ENCODE measurements around the gene ST6GAL1.
A peak's percentile ranks its signal among the peaks of the same experiment; 100 is the strongest.
"Not testable (repeated sequence)": the region's sequence is repeated elsewhere in the genome, so short reads cannot be mapped to it uniquely, and the experiment has no call there.

ST6GAL1 gene

DNA sequence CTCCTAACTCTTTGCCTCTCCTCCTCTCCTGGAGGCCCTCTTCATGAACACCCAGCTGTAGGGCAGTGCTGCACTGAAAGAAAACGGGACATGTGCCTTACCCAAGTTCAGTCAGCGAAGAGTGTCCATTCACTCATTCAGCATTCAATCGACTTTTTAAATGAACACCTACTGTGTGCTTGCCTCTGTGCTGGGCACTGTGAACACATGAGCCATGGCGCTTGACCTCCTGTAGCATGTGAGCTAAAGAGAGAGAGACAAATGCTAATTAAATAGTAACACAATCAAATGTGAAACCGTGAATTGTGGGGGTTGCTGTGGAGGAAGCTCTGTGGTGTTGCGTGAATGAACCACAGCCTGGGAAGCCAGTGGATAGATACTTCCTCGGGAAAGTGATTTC is 43.4 kb downstream of the ST6GAL1 start:
- no peak for DNase-seq

DNA sequence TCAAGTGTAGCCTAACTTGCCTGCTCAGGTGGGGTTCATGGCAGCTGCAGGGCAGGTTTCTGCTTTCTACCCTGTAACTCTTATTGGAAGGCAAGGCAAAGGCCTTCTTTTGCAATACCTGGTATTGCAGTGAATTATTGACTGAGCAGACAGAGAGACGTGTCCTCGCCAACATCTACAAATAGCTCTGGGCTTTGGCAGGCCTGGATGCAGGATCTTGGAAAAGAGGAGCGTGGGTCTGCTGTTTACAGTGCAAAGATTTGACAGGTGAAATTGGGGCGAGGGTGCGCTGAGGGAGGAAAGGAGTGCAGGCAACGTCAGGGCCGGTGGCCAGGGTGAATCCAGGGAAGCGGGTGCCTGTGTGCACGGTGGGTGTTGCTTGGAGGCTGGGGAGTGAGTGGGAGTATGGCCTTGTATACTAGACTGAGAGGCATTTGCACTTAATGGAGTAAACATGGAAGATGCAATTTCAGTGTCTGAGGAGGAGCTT is 44.5 kb downstream of the ST6GAL1 start:
- no peak for DNase-seq

GRCh38 chr3:186975726-186976125 is 45.4 kb downstream of the ST6GAL1 start:
- no peak for DNase-seq

GRCh38 chr3:186976837-186977750 is 46.8 kb downstream of the ST6GAL1 start:
- DNase-seq, result peak; percentile 95

DNA sequence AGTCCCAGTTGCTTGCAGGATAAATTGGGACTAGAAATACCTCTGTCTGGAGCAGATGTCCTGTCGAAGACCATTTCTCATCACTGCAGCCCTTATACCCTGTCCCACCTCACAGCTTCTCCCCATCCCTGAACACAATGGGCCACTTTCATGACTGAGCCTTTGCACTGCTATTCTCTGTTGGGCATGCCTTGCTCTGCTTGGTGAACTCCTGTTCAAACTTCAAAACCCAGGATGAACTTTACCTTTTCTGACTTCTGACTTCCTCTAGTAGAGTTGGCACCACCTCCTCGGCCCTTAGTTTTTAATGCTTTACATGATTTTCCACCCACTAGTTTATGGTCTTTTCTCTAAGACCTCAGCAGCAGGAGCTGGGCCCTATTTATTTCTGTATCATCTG is 48.4 kb downstream of the ST6GAL1 start:
- no peak for DNase-seq

GRCh38 chr3:186979852-186980251 is 49.5 kb downstream of the ST6GAL1 start:
- no peak for DNase-seq

DNA sequence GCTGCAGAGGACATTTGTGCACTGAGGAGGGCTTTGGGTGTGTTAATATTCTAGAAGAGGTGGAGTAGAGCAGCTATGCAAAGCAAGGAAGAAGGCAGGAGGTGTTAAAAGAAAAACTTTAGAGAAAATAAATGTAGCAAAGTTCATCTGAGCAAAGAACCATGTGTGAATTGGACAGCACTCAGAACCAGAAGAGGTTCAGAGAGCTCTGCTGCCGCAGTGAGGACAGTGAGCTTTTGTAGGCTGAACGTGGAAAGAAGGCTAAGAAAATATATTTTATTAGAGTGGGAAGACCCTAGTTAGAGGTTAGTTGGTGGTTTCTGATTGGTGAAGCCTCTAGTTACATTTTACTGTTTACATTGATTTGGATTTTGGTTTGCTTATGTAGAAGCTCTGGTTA is 50.7 kb downstream of the ST6GAL1 start:
- DNase-seq, result no peak

DNA sequence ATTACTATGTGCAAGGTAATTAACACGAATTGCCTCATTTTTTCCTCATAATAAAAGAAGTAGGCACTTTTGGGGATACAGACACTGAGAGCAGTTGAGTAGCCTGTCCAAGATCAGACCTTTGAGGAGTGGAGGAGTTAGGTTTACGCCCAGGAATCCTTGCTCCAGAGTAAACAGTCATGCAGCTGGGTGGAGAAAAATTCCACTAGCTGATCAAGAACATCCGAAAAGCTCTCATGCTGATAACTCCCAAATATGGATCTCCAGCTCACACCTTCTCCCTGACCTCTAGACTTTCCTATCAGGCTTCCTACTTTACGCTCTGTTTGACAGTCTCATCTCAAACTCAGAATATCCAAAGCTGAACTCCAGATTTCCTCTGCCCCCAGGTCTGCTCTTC is 53.3 kb downstream of the ST6GAL1 start:
- DNase-seq, result no peak

DNA sequence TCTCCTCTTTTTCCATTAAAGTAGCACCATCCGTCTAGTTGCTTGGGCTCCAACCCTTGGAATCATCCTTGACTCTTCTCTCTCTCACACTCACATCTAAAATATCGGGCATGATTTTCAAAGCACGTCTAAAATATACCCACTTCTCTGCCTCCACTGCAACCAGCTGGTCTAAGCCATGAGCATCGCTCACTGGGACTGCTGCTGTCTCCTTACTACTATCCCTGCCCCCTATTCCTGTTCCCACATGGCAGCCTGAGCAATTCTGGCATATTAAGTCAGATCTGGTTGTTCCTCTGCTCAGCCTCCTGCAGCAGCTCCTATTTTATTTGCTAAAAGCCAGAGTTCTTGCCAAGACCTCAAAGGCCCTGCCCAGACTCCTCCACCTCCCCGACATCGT is 53.7 kb downstream of the ST6GAL1 start:
- no peak for DNase-seq

DNA sequence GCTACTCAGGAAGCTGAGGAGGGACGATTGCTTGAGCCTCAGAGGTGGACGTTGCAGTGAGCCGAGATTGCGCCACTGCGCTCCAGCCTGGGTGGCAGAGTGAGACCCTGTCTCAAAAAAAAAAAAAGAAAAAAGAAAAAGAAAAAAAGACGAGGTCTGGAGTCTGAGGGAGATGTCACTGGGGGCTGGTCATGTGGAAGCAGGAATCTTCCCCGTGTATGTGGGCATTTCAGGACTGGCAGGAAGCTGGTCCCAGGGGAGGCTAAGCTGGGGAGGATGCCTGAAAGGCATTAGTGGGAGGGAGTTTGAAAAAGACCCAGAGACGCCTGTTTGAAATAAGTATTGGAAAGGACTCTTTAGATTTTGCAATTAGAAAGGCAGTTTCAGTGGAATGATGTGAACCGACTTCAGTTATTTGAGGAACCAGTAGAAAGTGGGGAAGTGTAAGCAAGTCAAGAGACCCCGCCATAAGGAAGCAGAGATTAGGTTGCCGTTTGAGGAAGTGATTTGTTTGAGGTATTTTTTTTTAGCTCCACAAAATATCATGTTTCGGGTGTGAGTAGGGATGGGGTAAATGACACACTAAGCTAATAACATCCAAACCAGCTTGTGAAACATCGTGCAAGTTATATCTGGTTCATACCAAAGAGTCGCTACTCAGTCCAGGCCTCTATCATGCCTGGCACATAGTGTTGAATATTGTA is 55.5 kb downstream of the ST6GAL1 start:
- DNase-seq, result peak; percentile 26

- no peak for DNase-seq
Measured at GRCh38 chr3:186986406-186986805, 56.1 kb downstream of the ST6GAL1 start.

- no peak for DNase-seq
Measured at GRCh38 chr3:186986816-186987215, 56.5 kb downstream of the ST6GAL1 start.

DNA sequence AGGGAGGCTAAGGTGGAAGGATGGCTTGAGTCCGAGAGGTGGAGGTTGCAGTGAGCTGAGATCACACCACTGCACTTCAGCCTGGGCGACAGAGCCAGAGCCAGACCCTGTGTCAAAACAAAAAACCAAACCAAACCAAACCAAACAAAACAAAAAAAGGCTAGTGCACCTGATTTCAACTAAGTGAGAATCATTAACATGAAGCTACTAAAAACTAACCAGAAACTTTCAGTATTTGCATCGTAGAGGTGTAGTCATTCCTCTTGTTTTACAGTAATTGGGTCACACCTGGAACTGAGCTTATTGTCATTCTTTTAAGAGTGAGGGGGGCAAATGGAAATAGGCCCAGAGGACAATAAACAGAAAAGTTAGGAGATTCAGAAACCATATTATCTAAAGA is 58.5 kb downstream of the ST6GAL1 start:
- no peak for DNase-seq

GRCh38 chr3:186989429-186989828 is 59.1 kb downstream of the ST6GAL1 start:
- no peak for DNase-seq

- no peak for DNase-seq
Measured at GRCh38 chr3:186990277-186990676, 60.0 kb downstream of the ST6GAL1 start.

GRCh38 chr3:186990878-186991308 is 60.6 kb downstream of the ST6GAL1 start:
- DNase-seq, result no peak

DNA sequence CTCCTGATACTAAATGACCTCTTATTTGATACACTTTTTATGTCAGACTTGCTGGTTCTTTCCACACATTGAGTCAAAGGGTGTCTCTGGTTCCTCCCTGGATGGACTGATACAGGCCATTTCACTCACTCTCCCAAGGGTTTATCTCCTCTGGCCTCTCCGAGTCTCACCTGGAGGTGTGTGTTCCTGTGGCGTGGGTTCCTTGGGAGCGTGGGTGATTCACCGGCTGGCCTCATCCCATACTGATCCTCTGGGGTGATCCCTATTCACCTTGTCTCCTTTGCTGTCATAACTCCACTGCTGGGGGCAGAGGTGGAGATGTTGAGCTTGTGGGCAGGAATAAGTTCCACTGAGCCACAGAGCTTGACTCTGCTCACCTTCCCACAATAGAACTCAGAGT is 61.1 kb downstream of the ST6GAL1 start:
- DNase-seq, result no peak

DNA sequence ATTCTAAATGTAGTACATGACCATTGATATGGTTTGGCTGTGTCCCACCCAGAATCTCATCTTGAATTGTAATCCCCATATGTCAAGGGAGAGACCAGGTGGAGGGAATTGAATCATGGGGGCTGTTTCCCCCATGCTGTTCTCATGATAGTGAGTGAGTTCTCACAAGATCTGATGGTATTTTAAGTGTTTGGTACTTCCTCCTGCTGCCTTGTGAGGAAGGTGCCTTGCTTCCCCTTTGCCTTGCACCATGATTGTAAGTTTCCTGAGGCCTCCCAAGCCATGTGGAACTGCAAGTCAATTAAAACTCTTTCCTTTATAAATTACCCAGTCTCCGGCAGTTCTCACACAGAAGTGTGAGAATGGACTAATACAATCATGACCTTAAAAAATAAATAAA is 61.8 kb downstream of the ST6GAL1 start:
- not testable (repeated sequence) for DNase-seq

DNA sequence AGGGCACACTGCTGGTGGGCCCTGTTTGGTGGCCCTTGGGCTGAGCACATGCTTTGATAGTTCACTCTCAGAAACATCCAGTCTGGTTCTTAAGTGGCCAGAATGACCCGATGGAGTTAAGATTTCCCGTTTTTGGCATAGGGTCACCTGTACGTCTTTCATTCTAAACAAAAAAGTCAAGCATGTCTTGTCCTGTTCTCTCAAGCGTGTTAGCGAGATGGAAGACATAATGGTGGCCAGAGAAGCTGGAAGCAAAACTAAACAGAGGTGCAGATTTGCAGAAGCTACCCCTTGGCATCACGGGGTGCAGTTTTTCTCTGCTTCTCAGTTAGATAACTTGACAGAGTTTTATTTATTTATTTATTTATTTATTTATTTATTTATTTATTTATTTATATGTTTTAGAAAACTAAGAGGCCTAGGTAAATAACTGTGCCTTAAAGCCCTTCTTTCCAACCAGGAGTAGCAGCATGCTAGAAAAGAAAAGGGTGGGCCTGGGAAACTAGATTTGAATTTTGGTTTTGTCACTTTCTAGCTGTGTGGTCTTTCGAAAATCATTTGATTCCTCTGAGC is 63.0 kb downstream of the ST6GAL1 start:
- no peak for DNase-seq

DNA sequence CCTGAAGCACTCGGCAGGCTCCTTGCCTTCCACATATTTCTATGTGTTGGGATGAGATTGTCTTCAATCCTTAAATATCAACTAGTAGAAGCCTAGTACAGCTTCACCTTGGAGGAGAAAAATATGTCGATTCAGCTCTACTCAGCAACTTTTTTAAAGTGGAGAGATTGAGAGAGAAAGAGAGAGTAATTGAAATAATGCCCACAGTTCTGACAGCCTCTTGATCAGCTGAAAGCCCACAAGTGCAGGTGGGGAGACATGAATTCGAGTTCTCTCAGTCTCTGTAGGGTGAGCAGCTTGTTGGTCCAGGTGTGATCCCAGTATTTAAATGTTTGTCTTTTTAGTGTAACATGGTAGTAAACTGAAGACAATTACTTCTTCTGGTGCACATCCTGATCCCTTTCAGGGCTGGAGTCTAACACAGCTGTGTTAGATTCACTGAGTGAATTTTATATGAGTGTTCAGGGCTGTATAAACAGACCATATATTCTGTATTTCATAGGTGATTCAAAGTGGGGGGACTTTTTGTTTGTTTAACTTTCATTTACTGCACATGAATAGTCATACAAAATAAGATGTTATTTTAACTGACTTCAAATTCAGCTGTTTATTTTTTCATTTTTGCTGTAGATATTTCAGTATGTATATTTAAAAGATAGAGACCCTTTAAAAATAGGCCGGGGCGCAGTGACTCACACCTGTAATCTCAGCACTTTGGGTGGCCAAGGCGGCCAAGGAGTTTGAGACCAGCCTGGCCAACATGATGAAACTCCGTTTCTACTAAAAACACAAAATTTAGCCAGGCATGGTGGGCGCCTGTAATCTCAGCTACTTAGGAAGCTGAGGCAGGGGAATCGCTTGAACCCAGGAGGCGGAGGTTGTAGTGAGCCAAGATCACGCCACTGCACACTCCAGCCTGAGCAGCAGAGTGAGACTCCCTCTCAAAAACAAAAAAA is 64.0 kb downstream of the ST6GAL1 start:
- no peak for DNase-seq

GRCh38 chr3:186996356-186996755 is 66.0 kb downstream of the ST6GAL1 start:
- peak; percentile 80 for DNase-seq

GRCh38 chr3:186997061-186997460 is 66.7 kb downstream of the ST6GAL1 start:
- no peak for DNase-seq

Measured in NCI-H2029 (cell line).